ENCODE measurements around the gene CPT1B. TPM values are rescaled to one million over a fixed set of nuclear protein-coding genes. Genes with fewer than 3 reads are reported as not detected.

CPT1B gene
- total RNA-seq, 1 donor from 2014 or later = 32.2 TPM

DNA sequence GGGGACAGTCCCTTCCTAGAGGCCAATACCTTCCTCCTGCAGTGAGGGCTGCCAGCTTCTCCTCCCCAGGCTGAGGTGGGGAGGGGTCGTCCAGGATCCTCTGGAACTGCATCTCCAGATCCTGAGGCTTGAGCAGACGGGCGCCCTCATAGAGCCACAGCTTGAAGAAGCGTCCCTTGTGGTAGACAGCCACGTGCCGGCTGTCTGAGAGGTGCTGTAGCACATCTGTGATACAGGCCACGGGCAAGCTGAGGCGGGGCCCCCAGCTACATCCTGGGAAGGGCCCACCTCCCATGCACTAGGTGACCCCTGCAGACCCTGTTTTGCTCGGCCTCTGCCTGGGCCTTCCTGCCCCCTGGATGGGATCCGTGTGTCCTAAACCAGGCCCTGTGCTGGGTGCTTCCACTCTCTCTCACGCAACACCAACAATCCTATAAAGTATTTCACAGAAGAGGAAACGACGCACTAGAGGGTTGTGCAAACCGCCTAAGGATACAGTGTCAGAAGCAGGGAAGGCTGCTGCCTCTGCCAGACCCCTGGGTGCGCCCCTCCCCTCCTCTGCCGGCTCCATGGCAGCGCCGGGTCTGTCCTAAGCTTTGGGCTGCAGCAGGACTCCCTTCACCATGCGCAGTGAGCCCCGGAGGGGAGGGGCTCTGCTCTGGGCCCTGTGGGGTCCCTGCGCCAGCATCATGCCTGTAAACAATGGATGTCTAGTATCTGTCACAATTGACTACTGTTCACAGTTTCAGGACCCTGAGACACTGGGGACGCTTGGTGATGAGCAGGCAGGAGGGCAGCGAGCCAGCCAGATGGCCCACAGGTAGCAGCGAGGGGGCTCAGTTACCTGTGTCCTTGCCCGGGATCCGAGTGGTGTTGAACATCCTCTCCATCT, 4.5 kb downstream of the CPT1B start:
- Mint-ChIP-seq H3K9me3 (no peaks in the 10 kb centered on the region), H3K36me3 (ENCODE audit: low read depth) (peaks cover 21% of the 10 kb centered on the region), H3K4me3 (no peak overlapping the region), H3K27ac (no peak overlapping the region), H3K27me3 (no peaks in the 10 kb centered on the region), H3K4me1 (peaks cover 11% of the 10 kb centered on the region)
- intact Hi-C loops (cut with micrococcal nuclease) = no loop called here
- DNase-seq = no peak
- ChIA-PET POLR2A (no interaction called here), CTCF (no interaction called here)
- ATAC-seq (ENCODE audit: low read depth) = no peak
- TF ChIP-seq, protein P1, sequence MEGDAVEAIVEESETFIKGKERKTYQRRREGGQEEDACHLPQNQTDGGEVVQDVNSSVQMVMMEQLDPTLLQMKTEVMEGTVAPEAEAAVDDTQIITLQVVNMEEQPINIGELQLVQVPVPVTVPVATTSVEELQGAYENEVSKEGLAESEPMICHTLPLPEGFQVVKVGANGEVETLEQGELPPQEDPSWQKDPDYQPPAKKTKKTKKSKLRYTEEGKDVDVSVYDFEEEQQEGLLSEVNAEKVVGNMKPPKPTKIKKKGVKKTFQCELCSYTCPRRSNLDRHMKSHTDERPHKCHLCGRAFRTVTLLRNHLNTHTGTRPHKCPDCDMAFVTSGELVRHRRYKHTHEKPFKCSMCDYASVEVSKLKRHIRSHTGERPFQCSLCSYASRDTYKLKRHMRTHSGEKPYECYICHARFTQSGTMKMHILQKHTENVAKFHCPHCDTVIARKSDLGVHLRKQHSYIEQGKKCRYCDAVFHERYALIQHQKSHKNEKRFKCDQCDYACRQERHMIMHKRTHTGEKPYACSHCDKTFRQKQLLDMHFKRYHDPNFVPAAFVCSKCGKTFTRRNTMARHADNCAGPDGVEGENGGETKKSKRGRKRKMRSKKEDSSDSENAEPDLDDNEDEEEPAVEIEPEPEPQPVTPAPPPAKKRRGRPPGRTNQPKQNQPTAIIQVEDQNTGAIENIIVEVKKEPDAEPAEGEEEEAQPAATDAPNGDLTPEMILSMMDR (IDR thresholded peaks at IDR 0.05) = no peak

DNA sequence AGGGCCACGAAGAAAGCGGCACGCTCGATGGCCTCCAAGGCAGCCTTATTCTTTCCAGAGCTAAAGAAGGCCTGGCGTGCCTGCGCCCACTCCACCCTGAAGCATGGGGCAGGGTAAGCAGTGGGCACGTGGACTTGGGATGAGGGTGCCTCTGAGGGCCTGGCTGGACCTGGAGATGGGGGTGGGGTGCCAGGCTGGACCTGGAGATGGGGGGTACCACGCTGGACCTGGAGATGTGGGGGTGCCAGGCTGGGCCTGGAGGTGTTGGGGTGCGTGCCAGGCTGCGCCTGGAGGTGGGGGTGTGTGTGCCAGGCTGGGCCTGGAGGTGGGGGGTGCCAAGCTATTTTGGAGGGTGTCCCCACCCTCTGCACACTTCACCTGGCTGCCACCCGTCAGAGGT, 5.3 kb downstream of the CPT1B start:
- Mint-ChIP-seq H3K27me3 (no peaks in the 10 kb centered on the region), H3K4me3 (no peak overlapping the region), H3K27ac (no peak overlapping the region), H3K36me3 (ENCODE audit: low read depth) (peaks cover 23% of the 10 kb centered on the region), H3K9me3 (no peaks in the 10 kb centered on the region), H3K4me1 (peaks cover 11% of the 10 kb centered on the region)
- no peak for ATAC-seq (ENCODE audit: low read depth)
- TF ChIP-seq, protein P1 (IDR thresholded peaks at IDR 0.05) = no peak
- ChIA-PET POLR2A (no interaction called here), CTCF (no interaction called here)
- intact Hi-C loops (cut with micrococcal nuclease) = no loop called here
- no peak for DNase-seq

DNA sequence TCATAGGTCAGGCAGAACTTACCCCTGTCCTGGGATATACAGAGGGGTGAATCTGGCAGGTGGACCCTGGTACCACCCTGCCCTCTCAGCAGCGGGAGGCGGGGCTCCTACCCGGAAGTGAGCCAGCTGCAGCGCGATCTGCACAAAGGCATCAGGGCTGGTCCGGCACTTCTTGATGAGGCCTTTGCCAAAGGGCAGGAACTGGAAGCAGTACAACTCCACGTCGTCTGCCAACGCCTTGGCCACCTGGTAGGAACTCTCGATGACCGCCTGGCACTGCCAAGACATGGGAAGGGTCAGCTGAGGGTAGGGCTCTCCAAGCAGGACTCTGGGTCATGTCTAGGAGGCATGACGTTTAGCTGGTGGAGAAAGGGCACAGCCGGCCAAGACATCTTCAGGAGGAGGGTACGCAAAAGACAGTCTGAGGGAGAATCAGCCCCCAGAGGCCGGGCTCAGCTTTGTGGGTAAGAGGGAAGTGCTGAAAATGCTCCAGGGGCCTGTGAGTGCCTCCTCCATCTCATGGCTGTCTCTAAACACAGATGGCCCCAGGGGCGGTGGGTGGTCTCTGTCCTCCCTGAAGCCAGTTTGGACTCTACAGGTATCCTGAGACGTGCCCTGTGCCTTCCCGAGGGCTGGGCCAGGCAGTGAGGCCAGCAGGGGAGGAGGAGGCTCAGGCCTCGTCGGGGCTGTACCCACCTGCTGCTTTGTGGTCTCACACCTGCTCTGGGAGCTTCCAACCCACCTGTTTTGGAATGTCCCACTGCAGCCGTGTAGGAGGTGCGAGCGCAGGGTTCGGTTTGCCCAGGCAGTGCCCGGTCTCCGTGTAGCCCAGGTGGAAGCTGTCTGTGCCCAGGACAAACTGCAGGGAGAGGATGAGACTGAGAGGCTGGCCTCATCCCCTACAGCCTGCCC, 6.7 kb downstream of the CPT1B start:
- Mint-ChIP-seq H3K27me3 (no peaks in the 10 kb centered on the region), H3K36me3 (ENCODE audit: low read depth) (peaks cover 23% of the 10 kb centered on the region), H3K9me3 (no peaks in the 10 kb centered on the region), H3K4me1 (peaks cover 10% of the 10 kb centered on the region), H3K27ac (no peak overlapping the region), H3K4me3 (no peak overlapping the region)
- TF ChIP-seq, protein P1 (IDR thresholded peaks at IDR 0.05) = no peak
- intact Hi-C loops (cut with micrococcal nuclease) = no loop called here
- CTCF ChIA-PET = no interaction called here
- ATAC-seq (ENCODE audit: low read depth) (no peak), DNase-seq (no peak)
- POLR2A ChIA-PET = interaction anchor here (1.2 to 1.3 kb wide), 2 partner anchors 8 to 42 kb away, joined by 3 to 4 read pairs; partner anchors contain the start of genes SYCE3 and TYMP

- DNase-seq (no peak), ATAC-seq (ENCODE audit: low read depth) (no peak)
- H3K9me3 Mint-ChIP-seq = no peaks in the 10 kb centered on the region
- intact Hi-C loops (cut with micrococcal nuclease) = no loop called here
- H3K36me3 Mint-ChIP-seq (ENCODE audit: low read depth) = peaks cover 23% of the 10 kb centered on the region
- no peak overlapping the region for H3K4me3 Mint-ChIP-seq
- ChIA-PET POLR2A (interaction anchor here (0.9 kb wide), 1 partner anchor 23 kb away, joined by 3 read pairs; no protein-coding TSS in a partner anchor), CTCF (no interaction called here)
- H3K27me3 Mint-ChIP-seq = no peaks in the 10 kb centered on the region
- TF ChIP-seq, protein P1 (IDR thresholded peaks at IDR 0.05) = no peak
- peaks cover 10% of the 10 kb centered on the region for H3K4me1 Mint-ChIP-seq
- no peak overlapping the region for H3K27ac Mint-ChIP-seq
Measured at GRCh38 chr22:50570861-50571260, 7.4 kb downstream of the CPT1B start.

Measured in activated B cell treated with CpG ODN at 0.5 μM for 24 hours (primary cell).